ENCODE data around the gene LGALS7.
A peak's percentile ranks its signal among the peaks of the same experiment; 100 is the strongest.
"Not testable (repeated sequence)": the region's sequence is repeated elsewhere in the genome, so short reads cannot be mapped to it uniquely, and the experiment has no call there.

The LGALS7 gene

DNA sequence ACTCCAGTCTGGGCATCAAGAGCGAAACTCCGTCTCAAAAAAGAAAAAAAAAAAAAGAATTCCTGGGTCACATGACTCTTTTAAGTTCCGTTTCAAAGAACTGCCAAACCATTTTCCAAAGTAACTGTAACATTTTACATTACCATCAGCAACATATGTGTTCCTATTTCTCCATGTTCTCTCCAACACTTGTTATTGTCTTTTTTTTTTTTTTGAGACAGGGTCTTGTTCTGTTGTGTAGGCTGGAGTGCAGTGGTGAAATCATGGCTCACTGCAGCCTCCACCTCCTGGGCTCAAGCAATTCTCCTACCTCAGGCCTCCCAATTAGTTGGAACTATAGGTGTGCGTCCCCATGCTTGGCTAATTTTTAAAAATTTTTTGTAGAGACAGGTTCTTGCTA lies 22.2 kb upstream of the LGALS7 start:
- TF ChIP-seq, protein P1, sequence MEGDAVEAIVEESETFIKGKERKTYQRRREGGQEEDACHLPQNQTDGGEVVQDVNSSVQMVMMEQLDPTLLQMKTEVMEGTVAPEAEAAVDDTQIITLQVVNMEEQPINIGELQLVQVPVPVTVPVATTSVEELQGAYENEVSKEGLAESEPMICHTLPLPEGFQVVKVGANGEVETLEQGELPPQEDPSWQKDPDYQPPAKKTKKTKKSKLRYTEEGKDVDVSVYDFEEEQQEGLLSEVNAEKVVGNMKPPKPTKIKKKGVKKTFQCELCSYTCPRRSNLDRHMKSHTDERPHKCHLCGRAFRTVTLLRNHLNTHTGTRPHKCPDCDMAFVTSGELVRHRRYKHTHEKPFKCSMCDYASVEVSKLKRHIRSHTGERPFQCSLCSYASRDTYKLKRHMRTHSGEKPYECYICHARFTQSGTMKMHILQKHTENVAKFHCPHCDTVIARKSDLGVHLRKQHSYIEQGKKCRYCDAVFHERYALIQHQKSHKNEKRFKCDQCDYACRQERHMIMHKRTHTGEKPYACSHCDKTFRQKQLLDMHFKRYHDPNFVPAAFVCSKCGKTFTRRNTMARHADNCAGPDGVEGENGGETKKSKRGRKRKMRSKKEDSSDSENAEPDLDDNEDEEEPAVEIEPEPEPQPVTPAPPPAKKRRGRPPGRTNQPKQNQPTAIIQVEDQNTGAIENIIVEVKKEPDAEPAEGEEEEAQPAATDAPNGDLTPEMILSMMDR (IDR thresholded peaks at IDR 0.05; ENCODE audit: low read length, missing control alignments), result no peak
- no peak overlapping the region for H3K4me3 ChIP-seq (replicated peaks; ENCODE audit: low read depth, low read length)
- DNase-seq (ENCODE audit: low read depth), result no peak

DNA sequence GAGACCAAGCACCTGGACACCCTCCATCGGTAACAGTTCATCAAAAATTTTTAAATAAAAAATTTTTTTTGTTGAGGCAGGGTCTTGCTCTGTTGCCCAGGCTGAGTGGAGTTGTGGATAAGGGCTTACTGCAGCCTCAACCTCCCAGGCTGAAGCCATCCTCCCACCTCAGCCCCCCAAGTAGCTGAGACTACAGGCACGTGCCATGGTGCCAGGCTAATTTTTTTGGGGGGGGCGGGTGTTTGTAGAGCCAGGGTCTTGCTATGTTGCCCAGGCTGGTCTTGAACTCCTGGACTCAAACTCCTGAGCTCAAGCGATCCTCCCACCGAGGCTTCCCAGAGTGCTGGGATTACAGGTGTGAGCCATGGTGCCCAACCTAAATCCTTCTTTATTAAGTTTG lies 20.4 kb upstream of the LGALS7 start:
- no peak overlapping the region for H3K4me3 ChIP-seq (replicated peaks; ENCODE audit: low read depth, low read length)
- TF ChIP-seq, protein P1 (IDR thresholded peaks at IDR 0.05; ENCODE audit: low read length, missing control alignments), result no peak
- DNase-seq (ENCODE audit: low read depth), result no peak

DNA sequence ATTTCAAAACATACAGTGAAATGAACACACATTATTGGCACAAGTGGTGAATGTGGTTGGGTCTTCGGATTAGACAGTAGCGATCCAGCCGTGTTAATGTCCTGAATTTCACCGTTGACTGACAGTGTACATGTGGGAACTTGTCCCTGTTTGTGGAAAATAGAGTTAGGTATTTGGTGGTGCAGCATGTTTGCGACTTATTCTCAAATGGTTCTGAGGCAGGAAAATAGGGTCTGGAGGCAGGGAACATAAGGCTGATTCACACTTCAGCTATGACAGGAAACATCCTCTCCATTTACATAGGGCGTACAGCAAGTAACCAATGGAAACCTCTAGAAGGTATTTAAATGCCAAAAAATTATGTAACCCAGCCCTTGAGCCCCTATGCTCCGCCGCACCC lies 19.9 kb upstream of the LGALS7 start:
- TF ChIP-seq, protein P1 (IDR thresholded peaks at IDR 0.05; ENCODE audit: low read length, missing control alignments), result no peak
- peak; percentile 45 for DNase-seq (ENCODE audit: low read depth)
- no peak overlapping the region for H3K4me3 ChIP-seq (replicated peaks; ENCODE audit: low read depth, low read length)

DNA sequence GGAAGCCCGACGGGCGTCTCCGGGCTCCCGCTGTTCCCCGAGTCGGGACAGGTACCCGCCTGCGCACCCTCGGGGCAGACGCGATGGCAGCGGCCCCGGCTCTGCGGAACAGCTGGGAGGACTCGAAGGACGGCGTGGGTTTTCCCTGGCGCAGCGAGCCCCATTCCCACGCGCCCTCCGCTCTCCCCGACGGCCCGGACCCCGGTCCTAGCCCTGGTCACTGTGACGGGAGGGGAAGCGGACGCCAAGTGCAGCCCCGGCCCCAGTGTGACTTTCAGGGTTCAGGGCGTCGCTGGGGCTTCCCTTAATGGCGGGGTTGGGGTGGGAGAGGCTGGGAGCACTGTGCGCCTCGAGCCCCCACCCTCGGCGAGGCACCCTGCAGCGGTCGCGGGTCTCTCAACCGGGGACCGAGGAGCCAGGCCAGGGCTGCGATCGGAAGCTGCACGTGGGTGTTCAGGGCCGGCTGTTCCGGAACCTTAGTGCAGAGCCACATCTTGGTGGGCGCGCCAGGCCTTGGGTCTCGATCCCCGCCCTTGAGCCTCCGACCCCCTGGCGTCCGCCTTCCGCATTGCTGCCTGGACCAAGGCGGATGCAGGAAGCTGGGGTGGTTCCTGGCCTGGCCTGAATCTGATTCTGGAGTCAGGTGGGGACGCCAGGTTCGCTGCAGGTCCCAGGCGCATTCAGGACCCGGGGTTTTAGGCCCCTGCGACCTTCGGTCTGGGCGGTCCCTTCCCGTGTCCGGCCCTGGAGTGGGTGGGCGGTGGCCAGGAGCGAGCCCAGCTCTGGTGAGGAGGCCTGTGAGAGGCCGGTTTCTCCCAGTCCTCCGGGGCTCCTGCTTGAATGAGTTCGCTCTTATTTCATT lies 19.2 kb upstream of the LGALS7 start:
- TF ChIP-seq, protein P1 (IDR thresholded peaks at IDR 0.05; ENCODE audit: low read length, missing control alignments), result peak; percentile 29
- no peak overlapping the region for H3K4me3 ChIP-seq (replicated peaks; ENCODE audit: low read depth, low read length)
- DNase-seq (ENCODE audit: low read depth), result peak; percentile 26

DNA sequence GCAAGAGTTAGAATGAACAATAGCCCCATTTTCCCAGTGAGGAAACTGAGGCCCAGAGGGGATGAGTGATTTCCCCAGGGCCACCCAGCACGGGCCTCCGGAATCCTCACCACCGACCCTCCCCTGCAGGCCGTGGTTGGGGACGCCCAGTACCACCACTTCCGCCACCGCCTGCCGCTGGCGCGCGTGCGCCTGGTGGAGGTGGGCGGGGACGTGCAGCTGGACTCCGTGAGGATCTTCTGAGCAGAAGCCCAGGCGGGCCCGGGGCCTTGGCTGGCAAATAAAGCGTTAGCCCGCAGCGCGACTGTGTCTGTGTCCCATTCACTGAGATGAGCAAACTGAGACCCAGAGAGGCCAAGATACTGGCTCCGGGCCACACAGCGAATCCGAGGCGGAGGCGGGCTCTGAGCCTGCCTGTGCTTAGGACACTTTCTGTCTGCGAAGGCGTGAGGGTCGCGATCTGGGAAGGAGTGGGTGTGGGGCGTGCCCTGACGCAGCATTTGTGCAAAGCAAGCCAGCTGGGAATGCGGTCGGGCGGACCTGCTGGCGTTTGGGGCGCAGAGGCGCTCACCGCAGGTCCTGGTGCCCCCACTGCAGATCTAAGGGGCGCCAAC lies 18.2 kb upstream of the LGALS7 start:
- H3K4me3 ChIP-seq (replicated peaks; ENCODE audit: low read depth, low read length); DNase-seq (ENCODE audit: low read depth): not testable (repeated sequence)

DNA sequence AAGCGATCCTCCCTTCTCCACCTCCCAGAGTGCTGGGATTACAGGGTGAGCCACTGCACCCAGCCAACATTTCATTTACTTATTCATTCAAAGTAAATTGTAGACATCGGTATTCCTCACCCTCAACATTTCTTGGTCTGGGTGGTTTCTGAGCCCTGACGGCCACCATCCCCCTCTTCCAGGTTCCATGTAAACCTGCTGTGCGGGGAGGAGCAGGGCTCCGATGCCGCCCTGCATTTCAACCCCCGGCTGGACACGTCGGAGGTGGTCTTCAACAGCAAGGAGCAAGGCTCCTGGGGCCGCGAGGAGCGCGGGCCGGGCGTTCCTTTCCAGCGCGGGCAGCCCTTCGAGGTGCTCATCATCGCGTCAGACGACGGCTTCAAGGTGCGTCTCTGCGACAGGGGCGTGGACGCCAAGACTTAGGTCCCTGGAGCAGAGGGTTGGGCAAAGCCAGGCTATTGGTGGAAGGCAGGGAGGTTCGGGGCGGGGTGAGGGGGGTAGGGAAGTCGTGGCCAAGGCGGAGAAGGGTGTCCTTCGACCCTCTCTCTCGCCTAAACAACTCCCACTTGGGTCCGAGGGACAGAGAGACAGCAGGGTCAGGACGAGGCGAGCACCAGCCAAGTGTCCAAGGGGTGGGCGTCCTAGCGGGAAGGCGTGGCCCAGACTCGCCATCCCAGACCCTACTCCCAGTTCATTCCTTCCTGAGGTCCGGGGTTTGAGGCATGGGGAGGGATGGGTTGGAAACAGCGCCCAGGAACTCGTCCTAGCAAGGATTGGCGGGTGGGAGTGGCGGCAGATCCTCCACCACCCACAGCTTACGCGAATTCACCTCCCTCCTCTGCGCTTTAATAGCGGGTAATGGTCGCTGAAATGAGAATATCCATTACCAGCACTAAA lies 17.4 kb upstream of the LGALS7 start:
- not testable (repeated sequence) for DNase-seq (ENCODE audit: low read depth); H3K4me3 ChIP-seq (replicated peaks; ENCODE audit: low read depth, low read length)

DNA sequence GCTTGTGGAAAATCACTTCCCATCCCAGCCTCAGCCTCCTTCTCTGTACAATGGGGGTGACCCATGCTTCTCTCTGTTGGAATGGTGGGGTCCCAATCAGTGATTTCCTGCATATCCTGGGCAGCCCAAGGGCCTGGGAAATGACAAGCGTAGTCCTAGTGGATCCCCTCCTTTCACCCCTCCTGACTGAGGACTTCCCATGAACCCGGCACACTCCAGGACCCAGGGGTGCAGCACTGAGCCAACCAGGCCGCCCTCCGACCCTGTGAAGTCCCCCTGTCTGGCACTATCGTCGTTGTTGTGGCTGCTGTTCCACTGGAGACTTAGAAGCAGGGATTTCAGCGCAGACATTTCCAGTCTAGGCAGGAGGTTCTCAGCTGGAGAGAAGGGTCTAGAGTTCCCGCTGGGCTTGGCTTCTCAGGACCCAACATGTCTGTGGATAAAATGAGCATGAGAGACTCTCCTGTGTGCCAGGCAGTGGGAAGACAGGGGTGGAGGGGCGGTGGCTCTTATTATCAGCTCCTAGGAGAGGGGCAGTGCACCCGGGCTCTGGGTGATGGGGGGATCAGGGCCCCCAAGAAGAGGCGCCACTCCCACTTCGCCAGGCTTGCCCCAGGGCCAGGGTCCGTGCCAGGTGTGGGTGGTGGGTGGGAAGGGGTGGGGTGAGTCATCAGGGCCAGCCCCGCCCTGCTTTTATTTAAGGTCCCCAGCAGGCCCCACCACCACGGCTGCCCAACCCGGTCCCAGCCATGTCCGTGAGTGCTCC lies 15.3 kb upstream of the LGALS7 start, which contains the start of gene LGALS7B:
TSS of gene LGALS7B (plus strand) at position 723 of the 766 bp plus-strand sequence. CDS start at position 750, 27 bp downstream.
- TF ChIP-seq, protein P1 (IDR thresholded peaks at IDR 0.05; ENCODE audit: low read length, missing control alignments), result no peak
- H3K4me3 ChIP-seq (replicated peaks; ENCODE audit: low read depth, low read length), result no peak within 1 kb of the TSS
- no peak for DNase-seq (ENCODE audit: low read depth)
